Suprapubic skin (tissue), 4 donors: ENCODE data around the gene COX4I1. TPM values are rescaled to one million over a fixed set of nuclear protein-coding genes. Genes with fewer than 3 reads are reported as not detected.

ENCODE experiments used
- DNase-seq, 2 donors: peaks; one replicate each; pipeline ENCODE4 v3.0.0-alpha.2; 2019; ENCODE audit warnings: low spot score in 2 of 2
- H3K27ac ChIP-seq: fragments of 200-600 bp; sonication (generic); one replicate; pipeline ENCODE4 v1.5.1; 2019
- H3K27me3 ChIP-seq: fragments of 200-600 bp; sonication (generic); one replicate; pipeline ENCODE4 v1.5.1; 2019
- H3K36me3 ChIP-seq: fragments of 200-600 bp; sonication (generic); one replicate; pipeline ENCODE4 v1.5.1; 2019
- H3K4me1 ChIP-seq: fragments of 200-600 bp; sonication (generic); one replicate; pipeline ENCODE4 v1.5.1; 2019
- H3K4me3 ChIP-seq: fragments of 200-600 bp; sonication (generic); one replicate; pipeline ENCODE4 v1.5.1; 2019; ENCODE audit warnings: mild to moderate bottlenecking
- H3K9me3 ChIP-seq: fragments of 200-600 bp; sonication (generic); one replicate; pipeline ENCODE4 v1.5.1; 2019
- EP300 ChIP-seq: sonication (generic); formaldehyde crosslinking; IDR thresholded peaks from one replicate; pipeline ENCODE4 v1.6.1; 2017; ENCODE audit warnings: antibody characterized with exemption
- POLR2A ChIP-seq, 2 donors: fragments of 450-650 bp; IDR thresholded peaks; one replicate each; pipeline ENCODE4 v1.6.1; 2017; ENCODE audit warnings: antibody characterized with exemption in 2 of 2, mild to moderate bottlenecking in 2 of 2, moderate library complexity in 2 of 2
- POLR2AphosphoS5 ChIP-seq, 3 donors: sonication (generic); formaldehyde crosslinking; IDR thresholded peaks; one replicate each; pipeline ENCODE4 v1.6.1; 2017; ENCODE audit warnings: antibody characterized with exemption in 3 of 3
- WGBS: methylation state at CpG from one replicate; pipeline ENCODE4 v1.1.5; 2018; 5-methylcytosine and 5-hydroxymethylcytosine counted together
- total RNA-seq, 4 donors: library from RNA; depleted of rRNA; stranded (reverse); fragments of >200 nt; gene quantifications; one replicate each; pipeline ENCODE4 v1.1.0, GENCODE V29; 2016
- TF ChIP-seq, protein P1 (sequence below), 2 donors: fragments of 200-600 bp in 1 of 2; fragments of 450-650 bp in 1 of 2; sonication (generic) in 1 of 2; IDR thresholded peaks; one replicate each; pipeline ENCODE4 v1.5.1; 2016 to 2019; ENCODE audit warnings: antibody characterized with exemption in 2 of 2, mild to moderate bottlenecking in 1 of 2, moderate library complexity in 1 of 2

COX4I1 gene
- total RNA-seq, 4 donors from 2014 or later: 369 to 505 (median 459) TPM

DNA sequence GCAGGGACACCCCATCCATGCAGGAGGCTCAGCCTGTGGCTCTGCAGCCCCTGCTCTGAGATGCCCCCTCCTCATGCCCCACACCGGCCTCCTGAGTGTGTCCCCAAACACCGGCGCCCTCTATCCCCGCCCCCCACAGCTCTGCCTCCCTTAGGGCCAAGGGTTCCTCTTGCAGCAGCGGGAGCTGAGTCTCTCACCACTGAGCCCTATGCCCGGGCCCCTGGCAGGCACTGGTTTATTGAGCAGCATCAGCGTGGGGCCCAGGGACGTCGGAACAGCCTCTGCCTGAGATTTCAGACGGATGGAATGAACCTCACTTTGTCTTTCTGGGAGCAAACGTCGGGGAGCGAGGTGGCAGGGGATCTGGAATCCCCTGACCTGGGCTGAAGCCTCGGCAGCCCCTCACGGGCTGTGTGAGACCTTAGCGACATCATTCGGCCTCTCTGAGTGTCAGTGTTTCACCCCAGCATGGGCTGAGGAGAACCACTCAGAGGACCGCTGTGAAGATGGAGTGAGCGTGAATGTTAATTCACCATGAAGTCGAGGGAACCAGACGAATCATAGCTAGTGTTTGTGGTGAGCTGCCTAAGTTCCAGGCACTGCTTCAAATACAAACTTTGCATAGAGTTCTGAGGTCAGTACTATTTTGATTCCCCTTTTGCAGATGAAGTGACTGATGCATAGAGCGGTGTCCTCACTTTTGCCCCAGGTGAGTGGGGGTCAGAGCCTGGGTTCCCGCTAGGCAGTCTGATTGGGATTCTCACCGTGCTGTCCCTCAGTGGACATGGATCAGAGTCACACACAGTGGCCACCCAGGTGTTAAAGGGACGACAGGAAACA is 43.3 kb upstream of the COX4I1 start:
- 73% methylated on average over 25 of the region's 25 CpGs for WGBS
- TF ChIP-seq EP300 (no peak), POLR2A (IDR thresholded peaks at IDR 0.05) (no peak), POLR2AphosphoS5 (IDR thresholded peaks at IDR 0.05) (no peak)
- TF ChIP-seq, protein P1, sequence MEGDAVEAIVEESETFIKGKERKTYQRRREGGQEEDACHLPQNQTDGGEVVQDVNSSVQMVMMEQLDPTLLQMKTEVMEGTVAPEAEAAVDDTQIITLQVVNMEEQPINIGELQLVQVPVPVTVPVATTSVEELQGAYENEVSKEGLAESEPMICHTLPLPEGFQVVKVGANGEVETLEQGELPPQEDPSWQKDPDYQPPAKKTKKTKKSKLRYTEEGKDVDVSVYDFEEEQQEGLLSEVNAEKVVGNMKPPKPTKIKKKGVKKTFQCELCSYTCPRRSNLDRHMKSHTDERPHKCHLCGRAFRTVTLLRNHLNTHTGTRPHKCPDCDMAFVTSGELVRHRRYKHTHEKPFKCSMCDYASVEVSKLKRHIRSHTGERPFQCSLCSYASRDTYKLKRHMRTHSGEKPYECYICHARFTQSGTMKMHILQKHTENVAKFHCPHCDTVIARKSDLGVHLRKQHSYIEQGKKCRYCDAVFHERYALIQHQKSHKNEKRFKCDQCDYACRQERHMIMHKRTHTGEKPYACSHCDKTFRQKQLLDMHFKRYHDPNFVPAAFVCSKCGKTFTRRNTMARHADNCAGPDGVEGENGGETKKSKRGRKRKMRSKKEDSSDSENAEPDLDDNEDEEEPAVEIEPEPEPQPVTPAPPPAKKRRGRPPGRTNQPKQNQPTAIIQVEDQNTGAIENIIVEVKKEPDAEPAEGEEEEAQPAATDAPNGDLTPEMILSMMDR (IDR thresholded peaks at IDR 0.05): no peak
- Histone ChIP-seq H3K4me3 (no peak overlapping the region), H3K36me3 (no peaks in the 10 kb centered on the region), H3K4me1 (peaks cover 34% of the 10 kb centered on the region), H3K27me3 (peaks cover 4% of the 10 kb centered on the region), H3K27ac (no peak overlapping the region), H3K9me3 (no peaks in the 10 kb centered on the region)
- DNase-seq: no peak

DNA sequence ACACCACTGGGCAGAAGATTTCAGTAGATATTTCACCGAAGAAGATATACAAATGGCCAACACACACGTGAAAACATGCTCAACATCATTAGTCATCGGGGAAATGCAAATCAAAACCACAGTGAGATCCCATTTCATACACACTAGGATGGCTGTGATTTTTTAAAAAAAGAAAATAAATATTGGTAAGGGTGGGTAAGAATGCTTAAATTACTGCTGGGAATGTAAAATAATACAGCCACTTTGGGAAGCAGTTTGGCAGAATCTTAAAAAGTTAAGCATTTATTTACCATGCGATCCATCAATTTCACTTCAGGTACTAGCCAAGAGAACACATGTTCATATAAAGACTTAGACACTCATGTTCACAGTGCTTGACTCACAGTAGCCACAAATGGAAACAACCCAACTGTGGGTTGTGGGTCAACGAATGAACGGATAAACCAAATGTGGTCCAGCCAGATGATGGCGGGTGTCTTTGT is 42.1 kb upstream of the COX4I1 start:
- no peak overlapping the region for H3K4me3 ChIP-seq
- no peaks in the 10 kb centered on the region for H3K36me3 ChIP-seq
- DNase-seq: no peak
- H3K9me3 ChIP-seq: no peaks in the 10 kb centered on the region
- WGBS: 44% methylated on average over 7 of the region's 7 CpGs
- H3K4me1 ChIP-seq: peaks cover 22% of the 10 kb centered on the region
- TF ChIP-seq, protein P1 (IDR thresholded peaks at IDR 0.05): no peak
- TF ChIP-seq POLR2A (IDR thresholded peaks at IDR 0.05): no peak
- TF ChIP-seq EP300: no peak
- TF ChIP-seq POLR2AphosphoS5 (IDR thresholded peaks at IDR 0.05): no peak
- H3K27me3 ChIP-seq: peaks cover 4% of the 10 kb centered on the region
- H3K27ac ChIP-seq: no peak overlapping the region

DNA sequence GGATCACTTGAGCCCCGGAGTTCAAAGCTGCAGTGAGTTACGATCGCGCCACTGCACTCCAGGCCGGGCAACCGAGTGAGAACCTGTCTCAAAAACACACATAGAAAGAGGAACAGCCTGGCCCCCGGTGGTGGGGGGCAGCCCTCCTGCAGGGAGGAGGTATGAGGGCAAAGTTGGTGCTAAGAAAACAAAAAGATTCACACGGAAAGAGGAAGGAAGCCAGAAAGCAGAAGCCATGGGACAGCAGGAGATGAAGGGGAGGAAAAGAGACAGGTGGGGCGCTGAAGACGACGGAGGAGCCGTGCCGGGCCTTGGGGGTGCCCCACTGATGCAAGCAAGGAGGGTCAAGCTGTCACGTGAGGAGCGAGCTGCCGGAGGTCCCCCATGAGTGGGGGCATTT is 40.4 kb upstream of the COX4I1 start:
- TF ChIP-seq POLR2AphosphoS5 (IDR thresholded peaks at IDR 0.05) (no peak), EP300 (no peak)
- TF ChIP-seq, protein P1 (IDR thresholded peaks at IDR 0.05): no peak
- H3K4me1 ChIP-seq: peaks cover 6% of the 10 kb centered on the region
- H3K27me3 ChIP-seq: peaks cover 8% of the 10 kb centered on the region
- H3K9me3 ChIP-seq: no peaks in the 10 kb centered on the region
- DNase-seq: no peak
- H3K27ac ChIP-seq: no peak overlapping the region
- 63% methylated on average over 16 of the region's 16 CpGs for WGBS
- H3K36me3 ChIP-seq: no peaks in the 10 kb centered on the region
- no peak overlapping the region for H3K4me3 ChIP-seq

DNA sequence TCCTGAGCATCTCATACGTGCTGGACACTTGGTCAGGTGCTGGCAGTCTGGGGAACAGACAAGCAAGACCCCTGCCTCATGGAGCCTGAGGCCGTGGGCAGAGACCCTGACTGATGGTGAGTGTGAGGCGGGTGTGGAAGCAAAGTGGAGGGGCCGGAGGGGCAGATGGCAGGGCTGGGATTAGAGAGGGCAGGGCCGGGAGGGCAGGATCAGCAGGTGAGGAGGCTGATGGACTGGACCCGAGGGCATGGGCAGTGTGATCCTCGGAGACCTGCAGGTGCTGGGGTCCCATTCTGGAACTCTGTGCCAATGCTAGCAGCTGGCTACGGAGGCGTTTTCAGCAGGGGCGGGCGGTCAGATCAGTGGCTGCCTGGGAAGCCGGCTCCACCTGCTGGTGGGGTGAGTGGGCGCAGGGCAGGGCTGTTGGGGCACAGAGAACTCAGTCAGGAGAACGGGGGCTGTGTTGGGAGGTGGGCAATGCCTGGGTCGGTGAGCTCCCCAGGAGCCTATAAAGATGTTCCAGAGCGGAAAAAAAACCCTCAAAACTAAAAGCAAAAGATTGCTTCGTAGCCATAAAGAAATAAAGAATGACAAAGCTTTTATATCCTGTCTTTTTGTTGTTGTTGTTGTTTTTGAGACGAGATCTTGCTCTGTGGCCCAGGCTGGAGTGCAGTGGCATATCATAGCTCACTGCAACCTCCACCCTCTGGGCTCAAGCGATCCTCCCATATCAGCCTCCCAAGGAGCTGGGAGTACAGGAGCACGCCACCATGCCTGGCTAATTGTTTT is 39.7 kb upstream of the COX4I1 start:
- 65% methylated on average over 20 of the region's 20 CpGs for WGBS
- Histone ChIP-seq H3K27ac (no peak overlapping the region), H3K36me3 (no peaks in the 10 kb centered on the region), H3K4me3 (no peak overlapping the region), H3K27me3 (peaks cover 9% of the 10 kb centered on the region), H3K9me3 (no peaks in the 10 kb centered on the region), H3K4me1 (no peaks in the 10 kb centered on the region)
- TF ChIP-seq, protein P1 (IDR thresholded peaks at IDR 0.05): peak; percentile 5 to 26
- no peak for TF ChIP-seq POLR2A (IDR thresholded peaks at IDR 0.05)
- no peak for DNase-seq

DNA sequence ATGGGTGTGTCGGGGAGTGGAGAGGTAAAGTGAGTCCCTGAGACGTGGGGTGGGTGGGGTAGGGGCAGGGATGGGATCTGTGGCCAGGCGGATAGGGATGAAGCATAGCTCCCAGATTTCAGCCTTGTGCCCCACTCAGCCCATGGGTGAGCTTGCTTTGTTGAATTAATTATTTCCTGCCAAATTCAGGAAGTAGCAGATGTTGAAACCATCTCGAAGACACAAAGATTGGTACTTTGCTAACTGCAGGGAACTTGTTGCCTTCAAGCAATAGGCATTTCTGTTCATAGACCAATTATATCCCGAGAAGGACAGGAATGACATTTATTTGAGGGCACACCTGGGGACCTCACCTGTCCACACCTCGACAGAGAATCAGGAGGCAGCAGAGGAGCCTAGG is 37.6 kb upstream of the COX4I1 start:
- Histone ChIP-seq H3K36me3 (no peaks in the 10 kb centered on the region), H3K4me3 (no peak overlapping the region), H3K27me3 (peaks cover 15% of the 10 kb centered on the region), H3K27ac (no peak overlapping the region), H3K9me3 (no peaks in the 10 kb centered on the region), H3K4me1 (no peaks in the 10 kb centered on the region)
- 58% methylated on average over 6 of the region's 6 CpGs for WGBS
- DNase-seq: no peak
- TF ChIP-seq, protein P1 (IDR thresholded peaks at IDR 0.05): no peak
- TF ChIP-seq POLR2A (IDR thresholded peaks at IDR 0.05) (no peak), POLR2AphosphoS5 (IDR thresholded peaks at IDR 0.05) (no peak), EP300 (no peak)
